HG03432 (cell line): ENCODE measurements around the gene OR5B3.
"Not testable (repeated sequence)": the region's sequence is repeated elsewhere in the genome, so short reads cannot be mapped to it uniquely, and the experiment has no call there.

ENCODE experiments used
- ATAC-seq: cut with Tn5 transposase; IDR thresholded peaks from one replicate; pipeline ENCODE4 v1.9.1; 2021; ENCODE audit warnings: mild to moderate bottlenecking, moderate library complexity; ENCODE audit not compliant: unreplicated experiment

Gene OR5B3

DNA sequence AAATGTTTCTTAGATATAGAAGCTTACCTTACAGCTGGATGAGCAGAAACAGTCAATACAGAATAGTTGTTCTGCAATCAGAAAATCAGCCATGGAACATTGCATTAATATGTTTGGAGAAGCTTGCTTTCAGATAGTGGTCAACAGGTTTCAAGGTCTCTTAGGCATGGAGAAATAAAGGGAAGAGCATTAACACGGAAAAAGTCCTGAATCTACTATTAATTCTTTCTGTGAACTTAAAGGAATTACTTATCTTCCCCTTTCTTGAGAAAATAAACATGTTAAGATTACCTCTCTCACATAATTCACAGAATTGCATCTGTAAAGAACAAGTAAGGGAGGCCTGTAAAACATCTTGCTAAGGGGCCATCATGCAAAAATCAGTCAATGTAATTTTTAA, at the start of gene OR5B3:
Gene OR5B3, minus strand, starts transcription at position 101 of the 400 bp plus-strand sequence. CDS start 3,465 bp downstream, outside the sequence.
- ATAC-seq: no peak

DNA sequence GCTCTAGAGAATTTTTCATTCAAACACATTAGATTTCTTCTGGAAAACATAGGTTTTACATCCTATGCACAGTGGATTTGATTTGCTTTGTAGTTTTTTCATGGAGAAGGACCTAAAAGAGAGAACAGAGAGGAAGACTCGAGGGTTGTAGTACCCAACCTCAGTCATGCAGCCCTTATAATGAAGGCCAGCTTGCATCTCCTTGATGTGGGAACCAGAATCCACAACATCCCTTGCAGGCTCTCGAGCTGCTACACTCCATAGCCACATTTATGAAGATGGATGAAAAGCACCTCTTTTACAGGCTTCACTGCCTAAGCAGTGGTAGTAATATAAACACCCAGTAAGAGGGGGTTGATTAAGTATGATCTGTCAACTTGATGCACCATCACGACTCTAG, 44.9 kb upstream of the OR5B3 start:
- ATAC-seq: no peak

- no peak for ATAC-seq
Observed at GRCh38 chr11:58446294-58446693, 39.6 kb upstream of the OR5B3 start.

GRCh38 chr11:58444300-58444699, 37.6 kb upstream of the OR5B3 start:
- no peak for ATAC-seq

DNA sequence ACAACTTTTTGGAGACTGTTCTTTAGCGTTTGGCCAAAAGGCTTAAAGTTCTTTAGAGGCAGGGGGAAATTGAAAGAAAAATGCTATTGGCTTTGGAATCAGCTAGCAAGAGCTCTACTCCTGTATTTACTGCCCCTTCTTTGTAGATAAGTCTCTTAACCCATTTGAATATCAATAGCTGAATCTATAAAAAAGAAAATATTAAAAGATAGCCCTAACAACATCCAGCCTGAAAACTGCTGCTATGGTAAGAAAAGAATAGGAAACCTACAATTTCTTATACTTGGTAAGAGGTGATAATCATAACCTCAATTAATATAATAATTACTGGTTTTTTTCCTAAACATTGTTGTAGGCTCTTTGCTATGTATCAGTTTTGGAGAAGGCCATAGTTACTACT, 35.5 kb upstream of the OR5B3 start, which contains the start of gene OR5B12:
Gene OR5B12, minus strand, starts transcription at position 101 of the 400 bp plus-strand sequence. CDS start 2,085 bp downstream, outside the sequence.
- no peak for ATAC-seq

GRCh38 chr11:58438486-58438885, 31.8 kb upstream of the OR5B3 start:
- no peak for ATAC-seq

GRCh38 chr11:58434217-58434616, 27.5 kb upstream of the OR5B3 start:
- no peak for ATAC-seq

DNA sequence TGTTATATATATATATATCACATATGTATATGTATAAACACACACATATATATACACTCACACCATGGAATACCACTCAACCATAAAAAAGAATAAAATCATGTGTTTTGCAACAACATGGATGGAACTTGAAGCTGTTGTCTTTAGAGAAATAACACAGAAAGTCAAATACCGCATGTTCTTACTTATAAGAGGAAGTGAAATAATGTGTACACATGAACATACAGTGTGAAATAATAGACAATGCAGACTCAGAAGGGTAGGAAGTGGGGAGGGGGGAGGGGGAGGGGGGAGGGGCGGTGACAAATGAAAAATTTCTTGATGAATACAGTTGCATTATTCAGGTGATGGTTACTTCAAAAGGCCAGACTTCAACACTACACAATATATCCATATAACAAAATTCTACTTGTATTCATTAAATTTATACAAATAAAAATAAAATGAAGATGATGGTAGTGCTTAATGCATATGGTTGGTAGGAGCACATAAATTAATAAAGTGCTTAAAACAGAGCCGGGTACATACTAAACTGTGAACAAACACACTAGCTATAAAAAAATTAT, 27.0 kb upstream of the OR5B3 start:
- ATAC-seq: peak; percentile 66

- no peak for ATAC-seq
Observed at GRCh38 chr11:58429273-58429672, 22.6 kb upstream of the OR5B3 start.

DNA sequence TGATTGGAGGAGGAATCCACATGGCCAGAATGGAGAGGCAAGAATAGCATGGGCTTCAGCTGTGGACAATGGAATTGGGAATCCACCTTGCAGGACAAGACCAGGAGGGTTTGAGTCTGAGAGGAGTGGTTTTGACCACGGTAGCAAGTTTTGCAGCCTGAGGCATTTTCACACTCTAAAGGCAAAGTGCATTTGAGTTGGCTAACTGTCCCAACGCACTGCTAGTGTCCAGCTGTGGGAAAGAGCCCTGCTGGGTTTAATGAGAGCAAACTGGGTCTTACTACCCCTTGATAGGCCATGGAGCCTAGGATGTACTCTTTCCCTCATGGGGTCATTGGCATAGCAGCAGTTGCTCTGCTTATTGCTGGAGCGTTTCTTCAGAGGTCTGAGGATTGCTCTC, 21.3 kb upstream of the OR5B3 start, which contains the start of gene OR5B2:
Gene OR5B2, minus strand, starts transcription at position 101 of the 400 bp plus-strand sequence. CDS start 4,860 bp downstream, outside the sequence.
- no peak for ATAC-seq

DNA sequence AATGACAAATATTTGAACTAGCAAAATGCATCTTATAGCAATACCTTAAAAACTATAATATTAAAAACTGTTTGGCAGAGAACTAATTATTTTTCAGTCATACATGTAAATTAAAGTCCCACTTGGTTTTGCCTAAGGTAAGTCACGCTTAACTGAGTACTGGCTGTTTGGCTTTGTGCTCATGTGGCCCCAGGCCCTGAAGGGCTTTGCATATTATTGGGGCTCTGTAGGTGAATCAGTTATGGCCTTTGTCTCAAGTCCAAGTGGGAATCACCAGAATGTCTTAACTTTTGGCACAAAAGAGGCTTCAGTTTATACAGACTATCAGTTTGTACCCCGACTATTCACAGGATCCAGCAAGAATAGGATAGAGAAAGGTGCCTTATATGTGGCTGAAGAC, 7.1 kb downstream of the OR5B3 start:
- ATAC-seq: not testable (repeated sequence)

DNA sequence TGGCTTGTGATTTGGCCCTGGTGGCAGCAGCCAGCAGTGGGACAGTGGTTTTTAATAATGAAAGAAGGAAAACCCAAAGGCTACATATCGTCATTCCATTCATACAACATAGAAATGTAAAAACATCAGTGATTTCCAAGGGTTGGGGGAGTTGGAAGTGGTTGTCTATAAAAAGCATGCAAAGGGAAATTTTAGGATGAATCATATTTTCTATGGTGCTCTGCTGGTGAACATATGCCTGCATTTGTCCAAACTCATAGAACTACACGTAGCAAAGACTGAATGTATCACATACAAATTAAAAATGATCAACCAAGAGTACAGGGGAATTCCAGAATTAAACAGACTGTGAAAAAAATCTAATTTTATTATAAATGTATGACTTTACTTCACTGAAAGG, 11.1 kb downstream of the OR5B3 start:
- no peak for ATAC-seq

DNA sequence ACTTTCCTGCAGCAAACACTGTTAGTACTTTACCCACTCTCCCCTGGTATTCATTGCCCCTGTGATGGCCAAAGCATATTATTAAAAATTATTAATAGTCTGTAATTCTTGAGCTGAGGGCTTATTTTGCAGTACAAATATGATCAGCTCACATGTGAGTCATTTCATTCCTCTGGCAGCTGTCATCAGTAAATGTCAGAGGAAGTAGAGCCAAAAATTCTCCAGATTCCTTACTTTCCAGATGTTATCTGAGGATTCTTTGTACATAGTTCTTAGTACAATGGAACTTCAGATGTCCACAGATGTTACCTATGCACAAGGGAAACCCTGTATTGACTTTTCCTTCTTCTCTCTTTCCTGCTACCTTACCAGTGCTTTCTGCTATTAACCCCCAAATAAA, 12.5 kb downstream of the OR5B3 start:
- no peak for ATAC-seq

DNA sequence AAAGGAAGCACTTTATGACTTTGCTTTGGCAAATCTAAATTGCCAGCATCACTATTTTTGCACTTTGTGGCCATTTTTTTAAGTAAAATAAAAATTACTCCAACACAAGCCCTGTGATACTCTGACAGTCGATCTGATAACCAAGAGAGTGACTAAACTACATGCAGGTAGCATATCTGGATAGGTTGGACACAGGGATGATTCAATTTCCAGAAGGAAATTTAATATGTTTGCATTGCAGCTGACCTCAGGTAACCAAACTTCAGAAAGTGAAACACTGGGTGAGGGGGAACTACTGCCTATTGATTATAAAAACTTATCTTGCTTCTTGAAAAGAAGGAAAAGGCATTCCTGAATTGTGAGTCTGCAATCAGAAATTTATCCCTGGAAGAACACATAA, 13.9 kb downstream of the OR5B3 start:
- ATAC-seq: no peak

GRCh38 chr11:58391879-58392278, 14.8 kb downstream of the OR5B3 start:
- no peak for ATAC-seq

GRCh38 chr11:58390551-58391063, 16.1 kb downstream of the OR5B3 start:
- no peak for ATAC-seq

GRCh38 chr11:58358969-58359368, 47.7 kb downstream of the OR5B3 start, which contains the start of gene OR5B17:
TSS of gene OR5B17 (minus strand) at chr11:58359069. CDS start at chr11:58359069, 0 bp downstream.
- ATAC-seq: no peak

GRCh38 chr11:58354727-58355126, 51.9 kb downstream of the OR5B3 start:
- ATAC-seq: no peak
